Prostate gland (tissue), 2 donors: ENCODE measurements around the gene GSG1L. TPM values are rescaled to one million over a fixed set of nuclear protein-coding genes. Genes with fewer than 3 reads are reported as not detected.

ENCODE experiments used
- DNase-seq: peaks from one replicate; pipeline ENCODE4 v3.0.0-alpha.2; 2019; ENCODE audit warnings: low spot score
- H3K27ac ChIP-seq, 2 donors: fragments of 200-600 bp; sonication (generic); 2 replicates each; pipeline ENCODE4 v1.5.1; 2017 to 2019
- H3K27me3 ChIP-seq: fragments of 200-600 bp; sonication (generic); replicated peaks from 2 replicates; pipeline ENCODE4 v1.5.1; 2019; ENCODE audit not compliant: insufficient read depth
- H3K36me3 ChIP-seq, 2 donors: fragments of 200-600 bp; sonication (generic); 1 replicate in 1 of 2; 2 replicates in 1 of 2; pipeline versions ENCODE4 v1.5.1 to v1.8.1; 2017 to 2019
- H3K4me1 ChIP-seq: fragments of 200-600 bp; sonication (generic); replicated peaks from 2 replicates; pipeline ENCODE4 v1.5.1; 2019
- H3K4me3 ChIP-seq, 2 donors: fragments of 200-600 bp; sonication (generic); 2 replicates each; pipeline ENCODE4 v1.5.1; 2017 to 2019
- H3K9me3 ChIP-seq: fragments of 200-600 bp; sonication (generic); 2 replicates; pipeline ENCODE4 v1.5.1; 2017
- POLR2A ChIP-seq: fragments of 450-650 bp; IDR thresholded peaks from one replicate; pipeline ENCODE4 v1.6.1; 2016; ENCODE audit warnings: antibody characterized with exemption, mild to moderate bottlenecking
- POLR2AphosphoS5 ChIP-seq: sonication (generic); formaldehyde crosslinking; IDR thresholded peaks from one replicate; pipeline ENCODE4 v1.6.1; 2017; ENCODE audit warnings: antibody characterized with exemption
- WGBS: methylation state at CpG from one replicate; pipeline ENCODE4 v1.1.5; 2018; 5-methylcytosine and 5-hydroxymethylcytosine counted together
- intact Hi-C: fragments of 100-400 bp; cut with DNase I; formaldehyde crosslinking; loops from one replicate; pipeline ENCODE4 v1.14.2; 2022
- total RNA-seq, 2 donors: library from RNA; depleted of rRNA; stranded (reverse); fragments of >200 nt; gene quantifications; one replicate each; pipeline ENCODE4 v1.1.0, GENCODE V29; 2016
- TF ChIP-seq, protein P1 (sequence below), 4 experiments: fragments of 200-600 bp in 2 of 4; fragments of 450-650 bp in 2 of 4; sonication (generic) in 2 of 4; IDR thresholded peaks; 1 replicate in 3 of 4; 2 replicates in 1 of 4; pipeline ENCODE4 v1.5.1; 2016 to 2019; ENCODE audit warnings: antibody characterized with exemption in 4 of 4, mild to moderate bottlenecking in 2 of 4, moderate library complexity in 2 of 4

GSG1L gene
- total RNA-seq, 2 donors from 2014 or later: 0.91 TPM; not detected in 1

DNA sequence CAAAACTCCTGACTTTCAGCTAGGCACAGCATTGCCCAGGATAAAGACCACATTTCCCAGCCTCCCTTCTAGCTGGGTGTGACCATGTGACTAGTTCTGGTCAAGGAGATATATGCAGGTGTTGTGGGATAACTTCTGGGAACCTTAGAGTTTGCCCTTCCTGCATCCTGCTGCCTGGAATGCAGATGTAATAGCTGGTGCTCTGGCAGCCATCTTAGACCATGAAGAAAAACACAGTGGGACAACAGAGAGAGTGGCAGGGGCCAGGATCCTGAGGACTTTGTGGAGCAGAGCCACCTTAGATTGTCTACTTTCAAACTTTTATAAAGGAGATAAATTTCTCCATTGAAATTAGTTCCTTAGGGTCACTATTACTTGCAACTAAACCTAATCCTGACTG, 101.3 kb downstream of the GSG1L start:
- no peaks in the 10 kb centered on the region for H3K9me3 ChIP-seq
- H3K27me3 ChIP-seq: no peaks in the 10 kb centered on the region
- no peak overlapping the region for H3K27ac ChIP-seq
- TF ChIP-seq POLR2A (no peak), POLR2AphosphoS5 (no peak)
- TF ChIP-seq, protein P1, sequence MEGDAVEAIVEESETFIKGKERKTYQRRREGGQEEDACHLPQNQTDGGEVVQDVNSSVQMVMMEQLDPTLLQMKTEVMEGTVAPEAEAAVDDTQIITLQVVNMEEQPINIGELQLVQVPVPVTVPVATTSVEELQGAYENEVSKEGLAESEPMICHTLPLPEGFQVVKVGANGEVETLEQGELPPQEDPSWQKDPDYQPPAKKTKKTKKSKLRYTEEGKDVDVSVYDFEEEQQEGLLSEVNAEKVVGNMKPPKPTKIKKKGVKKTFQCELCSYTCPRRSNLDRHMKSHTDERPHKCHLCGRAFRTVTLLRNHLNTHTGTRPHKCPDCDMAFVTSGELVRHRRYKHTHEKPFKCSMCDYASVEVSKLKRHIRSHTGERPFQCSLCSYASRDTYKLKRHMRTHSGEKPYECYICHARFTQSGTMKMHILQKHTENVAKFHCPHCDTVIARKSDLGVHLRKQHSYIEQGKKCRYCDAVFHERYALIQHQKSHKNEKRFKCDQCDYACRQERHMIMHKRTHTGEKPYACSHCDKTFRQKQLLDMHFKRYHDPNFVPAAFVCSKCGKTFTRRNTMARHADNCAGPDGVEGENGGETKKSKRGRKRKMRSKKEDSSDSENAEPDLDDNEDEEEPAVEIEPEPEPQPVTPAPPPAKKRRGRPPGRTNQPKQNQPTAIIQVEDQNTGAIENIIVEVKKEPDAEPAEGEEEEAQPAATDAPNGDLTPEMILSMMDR (IDR thresholded peaks at IDR 0.05): no peak
- DNase-seq: no peak
- intact Hi-C loops: no loop called here
- no peaks in the 10 kb centered on the region for H3K36me3 ChIP-seq
- peaks cover 6% of the 10 kb centered on the region for H3K4me1 ChIP-seq
- H3K4me3 ChIP-seq: no peak overlapping the region

DNA sequence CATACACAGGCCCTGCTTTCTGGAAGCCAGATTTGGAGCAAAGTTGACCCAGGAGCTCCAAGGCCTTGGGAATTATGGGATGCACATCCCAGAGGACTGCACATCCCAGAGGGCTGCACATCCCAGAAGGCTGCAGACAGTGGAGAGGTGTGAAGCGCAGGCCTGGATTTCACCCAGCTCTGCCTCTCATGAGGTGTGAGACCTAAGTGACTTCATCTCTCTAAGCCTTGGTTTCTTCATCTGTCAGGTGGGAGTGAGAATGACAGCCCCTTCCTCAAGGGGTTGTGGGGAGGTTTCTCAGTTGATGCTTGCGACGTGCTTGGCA, 102.3 kb downstream of the GSG1L start:
- TF ChIP-seq, protein P1 (IDR thresholded peaks at IDR 0.05): no peak
- TF ChIP-seq POLR2AphosphoS5 (no peak), POLR2A (no peak)
- H3K4me1 ChIP-seq: peaks cover 6% of the 10 kb centered on the region
- 89% methylated on average over 3 of the region's 3 CpGs for WGBS
- no peak for DNase-seq
- no peaks in the 10 kb centered on the region for H3K9me3 ChIP-seq
- H3K36me3 ChIP-seq: no peaks in the 10 kb centered on the region
- H3K27ac ChIP-seq: no peak overlapping the region
- H3K4me3 ChIP-seq: no peak overlapping the region
- intact Hi-C loops: no loop called here
- H3K27me3 ChIP-seq: no peaks in the 10 kb centered on the region

DNA sequence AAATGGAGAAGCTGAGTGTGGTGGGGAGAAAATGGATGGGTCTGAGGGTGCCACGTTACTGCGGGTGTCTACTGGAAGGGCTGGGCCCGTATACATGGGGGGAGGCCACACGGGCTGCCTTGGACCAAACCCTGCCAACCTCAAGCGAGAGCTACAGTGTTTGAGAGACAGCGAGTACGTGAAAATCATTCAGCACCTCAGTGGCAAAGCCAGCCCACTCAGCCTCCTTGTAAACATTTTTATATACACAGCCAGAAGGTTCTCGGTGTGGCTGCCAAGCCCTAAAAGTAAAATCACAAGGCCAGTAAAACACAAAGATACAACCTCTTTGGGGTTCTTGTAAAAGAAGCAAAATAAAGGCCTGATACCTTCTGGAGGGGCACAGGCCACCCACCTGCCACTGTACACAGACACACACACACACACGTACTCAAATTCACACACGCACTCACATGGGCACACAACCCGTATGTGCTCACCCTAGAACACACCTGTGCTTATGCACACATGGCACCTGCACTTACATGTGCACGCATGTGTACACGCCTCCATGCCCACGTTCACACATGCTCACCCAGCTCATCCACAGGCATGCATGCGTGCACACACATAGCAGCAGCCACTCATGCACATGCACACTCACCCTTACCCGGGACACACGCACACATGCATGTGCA, 102.8 kb downstream of the GSG1L start:
- no peaks in the 10 kb centered on the region for H3K36me3 ChIP-seq
- H3K27ac ChIP-seq: no peak overlapping the region
- peak; percentile 51 for DNase-seq
- 42% methylated on average over 17 of the region's 17 CpGs for WGBS
- intact Hi-C loops: no loop called here
- H3K4me1 ChIP-seq: peaks cover 6% of the 10 kb centered on the region
- no peaks in the 10 kb centered on the region for H3K9me3 ChIP-seq
- TF ChIP-seq, protein P1 (IDR thresholded peaks at IDR 0.05): no peak
- TF ChIP-seq POLR2A (no peak), POLR2AphosphoS5 (peak; percentile 68)
- H3K27me3 ChIP-seq: no peaks in the 10 kb centered on the region
- no peak overlapping the region for H3K4me3 ChIP-seq

DNA sequence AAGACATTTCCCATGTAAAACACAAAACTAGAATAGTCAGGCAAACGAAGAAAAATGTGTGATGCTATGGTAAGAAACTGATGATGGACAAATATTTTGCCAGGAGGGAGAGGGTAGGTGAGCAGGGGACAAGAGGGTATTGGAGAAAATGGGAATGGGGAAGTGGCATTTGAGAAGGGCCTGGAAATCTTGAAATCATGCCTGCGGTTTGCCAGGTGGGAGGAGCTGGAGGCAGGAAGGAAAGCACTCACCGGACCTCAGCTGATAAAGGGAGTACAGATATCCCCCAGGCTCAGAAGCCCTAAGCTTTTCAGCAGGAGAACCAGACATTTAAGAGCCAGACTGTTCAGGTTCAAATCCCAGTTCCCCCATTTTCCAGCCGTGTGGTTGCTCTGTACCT, 103.6 kb downstream of the GSG1L start:
- Histone ChIP-seq H3K27ac (no peak overlapping the region), H3K36me3 (no peaks in the 10 kb centered on the region), H3K4me1 (peaks cover 6% of the 10 kb centered on the region), H3K4me3 (no peak overlapping the region), H3K27me3 (no peaks in the 10 kb centered on the region), H3K9me3 (no peaks in the 10 kb centered on the region)
- WGBS: 39% methylated on average over 4 of the region's 4 CpGs
- DNase-seq: no peak
- TF ChIP-seq POLR2A (no peak), POLR2AphosphoS5 (no peak)
- TF ChIP-seq, protein P1 (IDR thresholded peaks at IDR 0.05): no peak
- intact Hi-C loops: no loop called here

DNA sequence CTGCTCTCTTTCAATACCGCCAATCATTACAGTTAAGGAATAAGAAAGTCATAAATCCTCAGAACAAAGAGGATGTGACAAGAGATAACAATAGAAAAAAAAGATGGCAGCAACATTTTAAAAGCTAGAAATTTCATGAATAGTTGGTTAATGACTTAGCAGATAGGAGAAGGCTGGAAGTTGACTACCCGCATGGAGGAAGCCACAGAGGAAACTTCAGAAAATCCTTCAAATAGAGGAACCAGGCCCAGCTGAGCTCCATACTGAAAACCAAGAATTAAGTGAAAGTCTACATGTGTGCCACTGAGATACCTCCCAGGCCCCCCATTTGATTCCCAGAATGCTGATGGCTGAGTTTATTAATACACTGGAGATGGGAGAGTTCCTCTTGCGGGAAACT, 109.3 kb downstream of the GSG1L start:
- no peak for DNase-seq
- no peaks in the 10 kb centered on the region for H3K27me3 ChIP-seq

More for the DNA sequence above, 109.3 kb downstream of the GSG1L start:
- no peaks in the 10 kb centered on the region for H3K4me1 ChIP-seq
- H3K36me3 ChIP-seq: no peaks in the 10 kb centered on the region
- 88% methylated on average over 3 of the region's 3 CpGs for WGBS
- intact Hi-C loops: no loop called here
- no peak overlapping the region for H3K27ac ChIP-seq
- H3K4me3 ChIP-seq: no peak overlapping the region
- H3K9me3 ChIP-seq: no peaks in the 10 kb centered on the region
- TF ChIP-seq POLR2AphosphoS5: no peak
